GM23248 (cell line): ENCODE data around the gene LUC7L3.

Experiments used
- EZH2 ChIP-seq: fragments of 200-600 bp; sonication (generic); IDR thresholded peaks from 2 replicates; pipeline ENCODE4 v1.6.1; 2018; ENCODE audit warnings: antibody characterized with exemption, mild to moderate bottlenecking; ENCODE audit not compliant: insufficient read depth, poor library complexity, severe bottlenecking
- EZH2phosphoT487 ChIP-seq: fragments of 200-600 bp; sonication (generic); IDR thresholded peaks from 2 replicates; pipeline ENCODE4 v1.6.1; 2018; ENCODE audit warnings: antibody characterized with exemption, moderate library complexity, mild to moderate bottlenecking, low read depth; ENCODE audit not compliant: insufficient read depth

DNA sequence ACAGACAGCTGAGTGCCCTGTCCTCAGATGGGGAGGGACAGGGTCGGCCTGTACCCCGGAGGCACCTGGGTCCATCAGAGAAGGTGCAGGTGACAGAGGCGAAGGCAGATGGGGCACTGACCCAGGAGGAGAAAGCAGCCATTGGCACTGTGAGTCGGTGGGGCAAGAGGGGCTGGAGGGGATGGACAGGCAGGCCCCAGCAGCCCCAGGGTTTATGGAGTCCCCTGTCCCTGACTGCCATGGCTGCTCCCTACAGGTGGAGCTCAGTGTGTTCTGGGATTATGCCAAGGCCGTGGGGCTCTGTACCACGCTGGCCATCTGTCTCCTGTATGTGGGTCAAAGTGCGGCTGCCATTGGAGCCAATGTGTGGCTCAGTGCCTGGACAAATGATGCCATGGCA is 43.8 kb upstream of the LUC7L3 start:
- TF ChIP-seq EZH2phosphoT487 (no peak), EZH2 (no peak)
